GF-D8 (cell line): ENCODE measurements around the gene ID4.

ENCODE experiments used
- DNase-seq: peaks from one replicate; lab custom pipeline; 2025; lab: John Stamatoyannopoulos, UW

Gene ID4

DNA sequence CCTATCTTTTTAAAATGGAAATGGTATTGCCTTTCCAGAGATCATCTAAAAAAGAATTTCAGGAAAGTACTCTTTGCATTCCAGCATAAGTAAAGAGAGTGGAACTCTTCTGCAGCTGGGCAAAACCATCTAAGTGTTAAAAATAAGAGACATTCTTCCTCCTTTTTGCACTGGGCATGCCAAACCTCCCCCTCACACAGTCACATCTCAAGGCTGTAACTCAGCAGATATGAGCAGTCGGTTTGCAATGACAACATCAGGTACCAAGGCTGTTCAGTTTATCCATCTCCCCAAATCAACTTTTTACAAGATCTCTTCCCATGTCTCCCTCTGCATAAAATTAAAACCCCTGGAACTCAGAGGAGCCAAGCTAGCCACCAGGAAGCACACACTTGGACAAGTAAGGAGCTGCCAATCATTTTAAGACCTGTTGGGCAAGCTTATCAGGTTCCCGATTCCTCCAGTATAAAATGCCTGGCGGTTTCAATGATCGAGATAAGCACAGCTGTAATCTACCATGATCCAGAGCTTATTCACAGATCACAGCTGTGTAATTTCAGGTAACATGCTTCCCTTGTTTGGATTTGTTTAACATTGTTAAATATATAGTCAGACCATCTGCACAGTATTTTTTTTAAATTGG, 23.2 kb downstream of the ID4 start:
- no peak for DNase-seq

DNA sequence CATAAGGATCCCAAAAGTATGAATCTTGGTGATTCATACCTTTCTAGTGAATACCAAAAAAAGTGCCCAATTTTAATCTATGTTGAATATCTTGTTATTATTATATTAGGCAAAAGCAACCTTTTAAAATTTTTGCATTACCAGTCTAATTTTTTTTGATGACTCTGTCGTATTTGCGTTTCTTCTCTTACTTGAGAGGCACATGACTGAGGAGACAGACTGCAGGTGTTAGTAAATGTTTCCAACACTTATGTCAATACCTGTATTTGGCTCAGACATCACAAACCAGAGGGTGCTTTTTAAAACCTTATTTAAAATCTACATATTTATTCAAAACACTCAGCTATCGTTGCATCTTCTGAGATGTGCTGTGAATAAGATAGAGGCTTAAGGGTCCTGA, 27.1 kb downstream of the ID4 start:
- no peak for DNase-seq

DNA sequence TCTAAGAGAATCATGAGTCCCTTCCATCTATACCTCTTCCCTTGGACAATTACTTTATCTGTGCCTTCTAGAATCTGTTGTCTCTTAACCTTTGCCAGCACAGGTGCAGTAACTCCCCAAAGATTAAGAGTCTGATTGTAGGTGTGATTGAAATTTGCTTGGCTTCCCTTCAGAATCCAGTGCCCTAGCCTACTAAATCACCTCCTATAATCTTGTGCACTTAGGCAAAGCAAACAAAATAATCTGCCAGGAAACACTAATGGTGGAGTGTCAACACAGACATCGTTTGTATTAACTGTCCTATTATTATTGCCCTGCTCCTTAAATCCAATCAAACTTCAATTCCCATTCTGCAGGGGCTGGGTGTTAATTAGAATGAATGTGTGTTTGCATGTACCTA, 28.0 kb downstream of the ID4 start:
- no peak for DNase-seq

DNA sequence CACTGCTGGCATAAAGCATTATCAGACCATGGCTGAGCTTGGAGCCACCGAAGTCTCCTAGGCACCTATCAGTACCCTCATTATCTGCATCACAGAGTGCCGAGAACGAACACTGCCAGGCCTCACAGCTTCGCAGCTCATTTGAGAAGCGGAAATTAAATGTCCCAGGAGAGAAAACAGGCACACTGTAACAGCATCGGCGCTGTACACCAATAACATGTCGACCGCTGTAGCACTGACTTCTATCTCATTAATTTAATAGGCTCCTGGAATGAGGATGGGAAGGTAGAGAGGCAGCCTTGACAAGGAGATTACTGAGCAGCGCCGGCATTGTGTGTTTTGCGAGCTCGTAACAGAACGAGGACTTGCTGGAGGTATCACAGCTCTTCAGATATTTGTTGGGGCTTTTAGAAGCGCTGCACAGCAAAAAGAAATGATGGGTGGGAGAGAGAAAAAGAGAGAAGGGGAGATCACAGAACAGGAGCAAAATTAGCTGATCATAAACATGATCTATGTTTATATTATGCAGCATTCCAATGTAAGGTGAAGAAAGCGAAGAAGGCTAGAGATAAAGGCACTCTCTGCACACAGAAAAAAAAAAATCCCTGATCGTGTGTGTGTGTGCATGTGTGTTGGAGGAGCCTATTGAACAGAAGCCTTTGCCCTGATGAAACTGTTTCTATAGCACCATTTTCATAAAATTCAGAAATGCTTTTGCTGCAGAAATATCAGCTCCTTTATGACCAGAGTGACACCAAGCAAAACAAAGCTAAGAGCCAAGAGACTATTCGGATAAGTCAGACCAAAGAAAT, 29.2 kb downstream of the ID4 start:
- DNase-seq = no peak

DNA sequence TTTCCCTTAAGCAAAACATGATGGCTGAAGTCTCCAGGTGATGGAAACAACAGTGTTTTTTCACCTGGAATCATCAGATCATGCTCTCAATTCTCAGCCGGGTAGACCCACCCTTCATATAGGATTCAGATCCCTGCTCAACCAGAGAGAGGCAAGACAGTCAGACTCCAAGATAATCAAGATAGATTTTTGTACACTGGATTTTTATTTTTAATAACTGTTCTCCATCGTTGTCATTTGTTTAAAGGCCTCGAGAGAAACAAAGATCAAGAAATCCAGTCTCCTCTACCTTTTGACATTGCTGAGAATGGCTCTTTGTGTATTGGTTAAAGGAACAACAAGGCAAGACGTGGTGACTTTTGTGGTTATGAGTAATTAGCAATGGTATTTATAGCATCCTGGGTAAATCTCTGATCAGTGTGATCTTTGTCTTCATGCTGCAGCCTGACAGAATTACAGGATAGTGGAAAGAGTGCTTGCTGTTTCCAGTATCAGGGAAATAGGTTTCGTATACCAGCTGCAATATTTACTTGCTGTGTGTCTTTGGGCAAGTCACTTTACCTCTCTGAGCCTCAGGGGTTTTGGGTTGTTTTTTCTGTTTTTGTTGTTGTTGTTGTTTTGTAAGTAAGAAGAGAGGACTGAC, 29.9 kb downstream of the ID4 start:
- no peak for DNase-seq

DNA sequence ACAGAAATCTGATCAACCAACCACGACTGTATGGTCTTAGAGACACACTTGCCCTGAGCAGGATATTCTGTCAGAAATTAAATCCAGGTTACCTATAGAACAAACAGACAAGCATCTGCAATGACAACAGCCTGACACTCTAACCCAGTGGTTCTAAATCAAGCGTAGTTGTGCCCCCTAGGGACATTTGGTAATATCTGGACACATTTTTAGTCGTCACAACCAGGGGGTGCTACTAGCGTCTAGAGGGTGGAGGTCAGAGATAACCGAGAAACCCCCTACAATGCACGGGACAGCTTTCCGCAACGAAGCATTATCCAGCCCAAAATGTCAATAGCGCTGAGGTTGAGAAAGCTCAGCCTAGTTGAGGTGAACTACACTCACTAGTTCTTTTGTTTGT, 32.3 kb downstream of the ID4 start:
- DNase-seq = no peak

DNA sequence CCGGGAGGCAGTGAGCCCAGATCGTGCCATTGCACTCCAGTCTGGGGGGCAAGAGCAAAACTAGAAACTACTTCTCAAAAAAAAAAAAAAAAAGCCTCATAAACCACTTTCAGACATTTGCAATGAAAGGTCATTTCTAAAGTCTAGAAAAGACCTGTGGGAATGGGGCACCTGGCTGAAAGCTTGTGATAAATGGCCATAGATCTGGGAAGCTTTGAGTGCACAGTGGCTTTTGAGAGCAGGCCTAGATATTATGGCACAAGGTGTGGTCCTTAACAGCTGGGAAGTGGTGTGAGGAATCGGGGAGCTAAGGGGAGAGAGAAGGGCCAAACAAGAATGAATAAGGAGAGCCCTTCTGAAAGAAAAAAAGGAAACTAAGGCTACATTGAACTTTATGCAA, 33.2 kb downstream of the ID4 start:
- no peak for DNase-seq

DNA sequence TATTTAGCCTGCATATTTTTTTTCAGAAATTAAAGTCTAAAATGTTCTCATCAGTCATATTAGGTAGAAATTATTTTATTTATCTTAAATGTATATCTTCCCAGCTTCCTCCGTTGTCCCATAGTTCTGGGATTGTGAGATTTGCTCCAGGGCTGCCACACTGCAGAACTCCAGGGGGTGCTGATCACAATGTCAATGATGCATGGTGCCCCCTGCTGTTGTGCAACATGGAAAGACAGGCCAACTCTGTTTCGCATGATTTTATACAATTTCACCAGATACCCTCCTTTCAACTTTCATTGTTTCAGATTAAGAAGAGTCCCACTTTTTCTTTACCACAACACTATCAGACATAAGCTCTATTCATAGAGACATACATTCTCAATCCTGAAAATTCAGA, 35.9 kb downstream of the ID4 start:
- DNase-seq = no peak

DNA sequence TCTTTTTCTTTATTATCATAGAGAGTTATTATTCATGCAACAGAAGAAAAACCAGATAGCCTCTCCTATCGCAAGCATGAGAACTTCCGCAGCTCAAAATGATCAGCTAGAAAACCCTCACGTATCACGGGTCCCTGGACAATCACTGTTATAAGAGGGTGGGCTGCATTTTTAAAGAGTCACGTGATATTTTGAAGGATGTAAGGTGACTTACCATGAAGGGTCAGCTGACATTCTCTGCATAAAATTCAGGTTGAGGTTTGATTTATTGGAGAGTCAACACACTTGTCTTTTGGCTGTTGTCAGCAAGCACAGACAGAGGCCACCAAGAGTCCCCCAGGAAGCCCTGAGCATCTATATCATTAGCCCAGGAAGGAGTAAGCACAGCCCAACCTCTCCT, 39.5 kb downstream of the ID4 start:
- DNase-seq = no peak

DNA sequence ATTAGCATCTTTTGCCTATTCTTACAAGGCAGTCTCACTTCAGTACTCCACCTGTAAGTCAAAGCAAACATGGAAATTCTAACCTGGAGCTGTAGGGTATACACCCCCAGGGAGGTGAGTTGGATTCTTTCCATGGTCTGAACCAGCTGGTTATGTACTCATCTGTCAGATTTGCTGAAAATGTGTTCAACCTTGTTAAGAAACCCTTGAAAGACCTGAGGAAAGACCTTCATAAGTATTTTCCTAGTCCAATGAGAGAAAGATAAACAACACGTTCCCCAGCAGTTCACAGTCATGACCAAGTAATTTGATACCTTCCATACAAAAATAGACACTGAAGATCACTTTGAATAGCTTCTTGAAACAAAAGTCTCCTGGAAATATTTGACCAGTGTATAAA, 42.5 kb downstream of the ID4 start:
- no peak for DNase-seq

DNA sequence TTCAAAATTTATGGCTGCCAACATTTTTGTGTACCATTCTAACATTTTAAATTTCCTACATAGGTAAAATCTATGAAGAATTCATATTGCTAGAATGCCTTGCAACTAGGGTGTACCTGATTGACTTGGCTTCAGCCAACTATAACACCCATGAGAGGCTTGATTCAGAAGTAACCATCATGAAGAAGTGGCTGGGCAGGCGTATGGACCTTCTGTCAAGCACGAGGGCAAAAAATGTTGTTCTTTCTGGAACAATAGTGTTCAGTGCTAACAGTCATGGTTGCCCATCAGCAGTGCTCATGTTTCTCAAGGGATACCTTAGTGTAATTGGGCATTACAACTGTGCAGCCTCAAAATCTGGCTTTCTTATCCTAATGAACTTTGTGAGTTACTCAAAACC, 42.9 kb downstream of the ID4 start:
- no peak for DNase-seq

DNA sequence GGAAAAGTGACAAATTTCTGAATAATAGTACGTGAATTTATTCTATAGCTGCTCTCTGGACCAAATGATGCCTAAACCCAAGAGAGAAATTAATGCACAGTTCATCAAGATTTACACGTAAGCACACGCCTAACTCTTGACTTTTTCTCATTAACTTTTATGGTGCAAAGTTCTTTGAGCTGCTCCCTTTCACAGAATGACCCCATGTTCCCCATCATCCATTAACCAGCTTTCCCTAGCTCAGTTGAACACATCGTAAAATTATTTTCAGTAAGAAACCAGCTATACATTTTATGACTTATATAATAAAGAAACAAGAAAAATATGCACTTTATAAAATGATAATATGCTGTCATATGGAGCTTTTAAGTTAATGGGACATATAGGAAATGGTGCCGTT, 54.3 kb downstream of the ID4 start:
- no peak for DNase-seq
